OCI-LY3 (cell line): ENCODE results near the gene EXD2.

Experiments used
- CTCF ChIP-seq: fragments of 200-600, 300-600 bp; sonication (generic); IDR thresholded peaks from 2 replicates; pipeline ENCODE4 v1.5.1; 2014; ENCODE audit warnings: antibody characterized with exemption, low read length, low read depth
- EZH2phosphoT487 ChIP-seq: fragments of 200-600 bp; shearing (Covaris generic); IDR thresholded peaks from 2 replicates; pipeline ENCODE4 v1.6.1; 2018; ENCODE audit warnings: antibody characterized with exemption, mixed run types, low read depth

GRCh38 chr14:69244946-69245345, 53.6 kb downstream of the EXD2 start:
- TF ChIP-seq CTCF = no peak
- no peak for TF ChIP-seq EZH2phosphoT487
